Hematopoietic multipotent progenitor cell treated with erythropoietin and hydrocortisone succinate and interleukin-3 and kit ligand, for 15 days (in vitro differentiated cells): ENCODE data around the gene DOCK3.
"Not testable (repeated sequence)": the region's sequence is repeated elsewhere in the genome, so short reads cannot be mapped to it uniquely, and the experiment has no call there.

ENCODE experiments used
- DNase-seq: peaks from one replicate; pipeline ENCODE4 v3.0.0-alpha.2; 2015; ENCODE audit warnings: low spot score

The DOCK3 gene

DNA sequence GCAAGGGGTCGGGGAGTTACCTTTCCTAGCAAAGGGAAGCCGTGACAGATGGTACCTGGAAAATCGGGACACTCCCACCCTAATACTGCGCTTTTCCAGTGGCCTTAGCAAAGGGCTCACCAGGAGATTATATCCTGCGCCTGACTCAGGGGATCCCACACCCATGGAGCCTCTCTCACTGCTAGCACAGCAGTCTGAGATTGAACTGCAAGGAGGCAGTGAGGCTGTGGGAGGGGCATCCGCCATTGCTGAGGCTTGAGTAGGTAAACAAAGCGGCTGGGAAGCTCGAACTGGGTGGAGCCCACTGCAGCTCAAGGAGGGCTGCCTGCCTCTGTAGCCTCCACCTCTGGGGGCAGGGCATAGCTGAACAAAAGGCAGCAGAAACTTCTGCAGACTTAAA, 693.5 kb downstream of the DOCK3 start:
- DNase-seq, result not testable (repeated sequence)

DNA sequence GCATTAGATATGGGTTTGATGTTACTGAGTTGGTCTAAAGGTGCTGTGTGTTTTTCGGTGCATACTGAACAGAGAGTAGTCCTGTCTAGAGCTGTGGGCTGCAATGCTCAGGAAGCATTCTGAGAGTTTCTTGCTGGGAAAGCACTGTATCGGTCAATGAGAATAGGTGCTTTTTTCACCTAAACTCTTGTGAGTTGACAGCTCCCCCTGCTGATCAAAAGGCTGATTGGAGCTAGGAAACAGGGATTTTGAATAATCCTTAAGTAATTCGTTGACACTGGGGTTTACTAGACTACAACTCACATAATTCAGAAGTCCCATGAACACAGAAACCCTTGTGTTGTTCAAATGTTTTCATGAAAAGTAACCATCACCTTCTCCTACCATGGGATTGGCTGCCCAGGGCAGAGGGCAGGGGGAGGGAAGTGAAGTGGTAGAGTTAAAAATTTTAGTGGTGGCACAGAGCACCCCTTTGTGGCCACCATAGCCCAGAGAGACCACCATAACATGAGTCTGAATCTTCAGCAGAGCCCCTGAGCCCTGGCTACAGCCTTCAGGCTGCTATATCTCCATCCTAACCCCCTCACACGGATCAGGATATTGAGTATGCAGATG, 697.3 kb downstream of the DOCK3 start:
- DNase-seq, result peak; percentile 32

- DNase-seq, result no peak
Observed at GRCh38 chr3:51373658-51374421, 699.1 kb downstream of the DOCK3 start.

- no peak for DNase-seq
Observed at GRCh38 chr3:51374456-51374855, 699.7 kb downstream of the DOCK3 start.

- no peak for DNase-seq
Observed at GRCh38 chr3:51375136-51375535, 700.4 kb downstream of the DOCK3 start.

DNA sequence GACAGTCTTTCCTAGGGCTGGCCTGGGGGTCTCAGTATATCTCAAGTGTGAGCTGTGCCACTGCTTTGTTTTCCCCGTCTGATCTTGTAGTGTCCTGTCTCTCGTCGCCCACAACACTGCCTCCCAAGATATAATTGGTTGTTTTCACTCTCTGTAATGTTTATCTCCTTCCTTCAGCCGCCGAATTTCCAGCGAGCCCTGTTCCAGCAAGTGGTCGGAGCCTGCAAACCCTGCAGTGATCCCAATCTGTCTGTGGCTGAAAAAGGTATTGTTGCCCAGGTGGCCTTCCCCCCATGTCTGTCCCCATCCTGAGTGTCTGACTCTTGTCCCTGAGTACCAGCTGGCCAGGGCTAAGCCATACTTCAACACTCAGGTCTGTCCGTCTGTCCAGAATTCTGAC, 700.8 kb downstream of the DOCK3 start:
- DNase-seq, result no peak

DNA sequence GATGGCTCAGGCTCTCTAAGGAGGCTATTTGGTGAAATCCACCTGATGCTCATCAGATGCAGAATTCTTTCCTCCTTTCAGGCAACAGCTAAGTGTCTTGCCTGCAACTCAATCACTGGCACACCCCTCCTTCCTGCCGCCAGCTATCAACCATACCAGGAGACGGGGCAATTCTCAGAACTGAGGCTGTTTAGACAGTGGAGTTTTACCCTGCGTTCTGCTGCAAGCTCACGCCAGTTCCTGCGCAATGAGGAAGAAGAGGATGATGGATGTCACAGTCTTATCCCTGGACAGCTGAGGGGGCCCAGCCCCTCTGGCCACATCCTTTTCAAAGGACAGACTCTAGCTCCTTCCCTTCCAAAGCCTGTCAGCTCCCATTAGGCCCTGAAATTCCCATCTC, 703.3 kb downstream of the DOCK3 start:
- DNase-seq, result no peak

GRCh38 chr3:51378726-51379125, 704.0 kb downstream of the DOCK3 start:
- DNase-seq, result no peak

GRCh38 chr3:51379301-51379700, 704.6 kb downstream of the DOCK3 start:
- DNase-seq, result no peak

GRCh38 chr3:51379746-51380455, 705.2 kb downstream of the DOCK3 start:
- DNase-seq, result no peak

- DNase-seq, result no peak
Observed at GRCh38 chr3:51380601-51381332, 706.0 kb downstream of the DOCK3 start.

GRCh38 chr3:51381333-51381705, 706.6 kb downstream of the DOCK3 start:
- no peak for DNase-seq

GRCh38 chr3:51382076-51382745, 707.5 kb downstream of the DOCK3 start:
- no peak for DNase-seq

DNA sequence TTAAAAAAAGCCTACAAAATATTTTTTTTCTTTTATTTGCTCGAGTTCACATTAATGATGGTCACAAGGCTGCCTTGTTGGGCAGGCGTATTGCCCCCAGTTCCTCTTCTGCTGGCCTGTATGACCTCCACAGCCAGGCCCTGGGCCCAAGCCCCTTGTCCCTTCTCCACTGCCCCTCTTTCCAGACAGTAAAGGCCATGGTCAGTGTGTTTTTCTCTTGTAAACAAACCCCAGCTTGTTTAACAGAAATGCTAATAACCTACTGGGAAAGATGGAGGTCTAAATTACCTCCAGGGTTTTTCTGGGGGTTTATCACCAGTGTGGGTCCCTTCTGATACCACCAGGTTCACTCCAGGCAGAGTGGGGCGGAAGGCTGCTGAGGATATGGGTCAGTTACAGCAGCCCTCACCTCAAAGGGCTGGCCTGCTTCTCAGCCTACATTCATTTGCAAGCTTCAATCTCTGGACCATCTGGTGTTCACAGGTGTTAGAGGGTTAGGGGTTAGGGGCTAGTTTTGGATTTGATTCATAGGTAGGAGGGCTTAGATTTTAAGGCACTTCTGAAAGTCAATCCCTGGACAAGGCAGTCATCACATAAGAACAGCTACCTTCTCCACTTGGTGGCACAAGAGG, 708.3 kb downstream of the DOCK3 start:
- DNase-seq, result no peak

DNA sequence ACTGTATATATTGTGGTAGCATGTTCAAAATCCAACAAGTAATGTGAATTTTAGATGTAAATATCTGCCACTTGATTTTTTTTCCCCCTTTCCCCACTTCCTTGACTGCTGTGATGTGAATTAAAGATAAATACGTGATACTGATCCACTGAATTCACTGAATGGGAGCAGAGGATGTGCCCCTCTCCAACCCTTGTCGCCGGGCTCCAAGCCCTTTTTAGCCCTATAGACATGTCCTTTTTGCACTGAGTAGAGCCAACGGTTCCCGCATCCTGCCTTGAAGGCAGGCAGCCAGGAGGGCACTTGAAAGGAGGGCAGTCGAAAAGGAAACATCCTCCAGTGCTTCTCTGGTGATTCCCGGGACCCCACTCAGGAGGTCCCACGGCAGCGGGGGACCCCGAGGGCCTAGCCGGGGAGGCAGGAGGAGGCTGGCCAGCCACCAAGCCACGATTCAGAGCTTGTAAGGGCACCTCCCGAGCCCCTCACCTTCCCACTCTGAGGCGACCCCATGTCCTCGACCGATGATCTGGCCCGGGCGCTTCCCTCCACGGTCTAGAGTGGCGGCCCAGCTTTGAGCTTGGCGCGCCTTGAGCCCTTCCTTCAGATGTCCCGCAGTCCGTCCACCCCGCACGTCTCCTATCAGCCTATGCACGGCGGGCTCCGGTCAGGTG, 709.5 kb downstream of the DOCK3 start:
- DNase-seq, result peak; percentile 13

DNA sequence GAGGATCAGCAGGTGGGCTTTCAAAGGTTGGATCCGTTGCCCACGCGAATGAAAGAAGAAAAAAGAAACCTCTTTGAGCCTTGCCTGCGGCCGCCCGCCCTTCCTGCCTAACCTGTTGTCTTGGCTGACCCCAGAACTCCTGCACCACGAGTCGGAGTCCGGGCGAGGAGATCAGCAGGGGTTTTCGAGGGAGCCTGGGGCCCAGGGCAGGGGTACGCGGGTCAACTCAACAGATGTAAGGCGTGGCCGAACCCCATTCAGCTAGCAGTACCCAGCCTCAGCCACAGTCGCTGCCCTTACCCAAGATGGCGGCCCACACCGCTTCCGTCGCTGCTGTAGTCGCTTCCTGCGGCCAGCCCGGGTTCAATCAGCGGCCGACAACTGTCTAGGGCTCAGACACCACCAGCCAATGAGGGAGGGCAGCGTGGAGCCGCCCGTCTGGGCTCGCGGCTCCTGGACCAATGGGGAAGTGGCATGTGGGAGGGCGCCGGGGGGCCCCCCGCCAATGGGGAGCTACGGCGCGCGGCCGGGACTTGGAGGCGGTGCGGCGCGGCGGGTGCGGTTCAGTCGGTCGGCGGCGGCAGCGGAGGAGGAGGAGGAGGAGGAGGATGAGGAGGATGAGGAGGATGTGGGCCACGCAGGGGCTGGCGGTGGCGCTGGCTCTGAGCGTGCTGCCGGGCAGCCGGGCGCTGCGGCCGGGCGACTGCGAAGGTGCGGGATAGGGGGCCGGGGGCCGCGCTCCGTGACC, 710.2 kb downstream of the DOCK3 start, which contains the start of gene MANF:
Gene MANF (plus strand): TSS at position 566 of the 748 bp plus-strand sequence. CDS start 52 bp downstream, at position 618.
- peak; percentile 97 for DNase-seq

GRCh38 chr3:51385621-51386091, 710.9 kb downstream of the DOCK3 start:
- no peak for DNase-seq

GRCh38 chr3:51386159-51386851, 711.6 kb downstream of the DOCK3 start:
- DNase-seq, result no peak

DNA sequence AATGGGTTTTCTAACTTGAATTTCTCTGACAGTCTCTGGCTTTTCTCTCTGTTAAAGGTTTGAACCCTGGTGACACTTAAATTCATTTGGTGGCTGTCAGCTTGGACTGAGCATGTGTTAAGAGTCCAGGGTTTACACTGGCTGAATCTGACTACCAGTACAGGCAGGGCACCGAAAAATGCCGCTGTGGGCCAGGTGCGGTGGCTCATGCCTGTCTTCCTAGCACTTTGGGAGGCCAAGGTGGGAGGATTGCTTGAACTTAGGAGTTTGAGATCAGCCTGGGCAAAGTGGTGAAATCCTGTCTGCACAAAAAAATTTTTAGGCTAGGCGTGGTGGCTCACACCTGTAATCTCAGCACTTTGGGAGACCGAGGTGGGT, 712.1 kb downstream of the DOCK3 start:
- DNase-seq, result no peak
